ENCODE measurements around the gene CRY1.
"Not testable (repeated sequence)": the region's sequence is repeated elsewhere in the genome, so short reads cannot be mapped to it uniquely, and the experiment has no call there.

Gene CRY1

DNA sequence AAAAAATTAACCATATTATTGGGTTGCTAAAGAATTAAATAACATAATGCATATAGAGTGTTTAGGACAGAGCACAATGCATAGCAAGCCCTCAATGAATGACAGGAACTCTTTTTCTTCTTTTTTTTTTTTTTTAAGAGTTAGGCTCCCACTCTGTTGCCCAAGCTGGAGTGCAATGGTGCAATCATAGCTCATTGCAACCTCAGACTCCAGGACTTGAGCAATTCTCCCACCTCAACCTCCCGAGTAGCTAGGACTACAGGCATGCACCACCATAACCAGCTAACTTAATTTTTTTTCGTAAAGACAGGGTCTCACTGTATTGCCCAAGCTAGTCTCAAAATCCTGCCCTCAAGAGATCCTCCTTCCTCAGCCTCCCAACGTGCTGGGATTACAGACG, 85.9 kb downstream of the CRY1 start:
- no peak for DNase-seq (ENCODE audit: low read depth, low spot score)

DNA sequence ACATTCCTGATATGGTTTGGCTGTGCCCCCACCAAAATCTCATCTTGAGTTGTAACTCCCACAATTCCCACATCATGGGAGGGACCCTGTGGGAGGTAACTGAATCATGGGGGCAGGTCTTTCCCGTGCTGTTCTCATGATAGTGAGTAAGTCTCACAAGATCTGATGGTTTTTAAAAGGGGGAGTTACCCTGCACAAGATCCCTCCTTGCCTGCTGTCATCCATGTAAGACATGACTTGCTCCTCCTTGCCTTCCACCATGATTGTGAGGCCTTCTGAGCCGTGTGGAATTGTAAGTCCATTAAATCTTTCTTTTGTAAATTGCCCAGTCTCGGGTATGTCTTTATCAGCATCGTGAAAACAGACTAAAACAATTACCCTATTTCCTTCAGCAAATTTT, 90.7 kb downstream of the CRY1 start:
- not testable (repeated sequence) for DNase-seq (ENCODE audit: low read depth, low spot score)

DNA sequence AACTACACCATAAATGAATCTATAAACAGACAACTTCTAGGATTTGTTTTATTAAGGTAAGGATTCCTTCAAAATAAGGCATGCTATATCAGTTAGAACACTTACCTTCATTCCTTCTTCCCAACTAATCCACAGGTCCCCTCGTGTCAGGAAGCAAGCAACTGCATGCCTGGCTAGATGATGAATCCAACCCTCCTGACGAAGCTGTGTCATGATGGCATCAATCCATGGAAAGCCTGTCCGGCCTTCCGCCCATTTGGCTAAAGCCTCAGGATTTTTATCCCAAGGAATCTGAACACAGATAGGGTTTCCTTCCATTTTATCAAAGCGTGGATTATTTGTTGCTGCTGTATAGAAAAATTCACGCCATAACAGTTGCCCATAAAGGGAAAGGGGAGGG, 93.9 kb downstream of the CRY1 start:
- DNase-seq (ENCODE audit: low read depth, low spot score): no peak

DNA sequence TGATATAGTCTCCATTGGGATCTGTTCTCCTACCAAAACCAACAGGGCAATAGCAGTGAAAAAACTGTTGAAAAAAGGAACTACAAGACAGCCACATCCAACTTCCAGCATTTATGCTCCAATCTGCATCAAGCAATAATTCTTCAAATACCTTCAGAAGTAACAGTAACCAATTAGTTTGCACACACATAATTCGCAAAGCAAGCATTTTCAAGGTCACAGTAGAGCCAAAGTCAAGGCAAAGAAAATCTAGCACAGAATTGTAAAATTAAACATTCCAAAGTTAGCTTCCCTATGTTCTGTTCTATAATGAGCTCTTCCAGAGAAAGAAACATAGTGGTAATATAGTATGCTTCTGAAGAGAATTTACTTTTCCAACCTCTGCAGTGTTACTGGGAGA, 95.4 kb downstream of the CRY1 start:
- no peak for DNase-seq (ENCODE audit: low read depth, low spot score)

DNA sequence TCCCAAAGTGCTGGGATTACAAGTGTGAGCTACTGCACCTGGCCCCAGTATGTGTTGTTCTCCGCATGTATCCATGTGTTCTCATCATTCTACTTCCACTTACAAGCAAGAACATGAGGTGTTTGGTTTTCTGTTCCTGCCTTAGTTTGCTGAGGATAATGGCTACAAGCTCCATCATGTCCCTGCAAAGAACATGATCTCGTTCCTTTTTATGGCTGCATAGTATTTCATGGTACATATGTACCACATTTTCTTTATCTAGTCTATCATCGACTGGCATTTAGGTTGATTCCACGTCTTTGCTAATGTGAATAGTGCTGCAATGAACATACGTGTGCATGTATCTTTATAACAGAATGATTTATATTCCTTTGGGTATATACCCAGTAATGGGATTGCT, 97.2 kb downstream of the CRY1 start:
- not testable (repeated sequence) for DNase-seq (ENCODE audit: low read depth, low spot score)

DNA sequence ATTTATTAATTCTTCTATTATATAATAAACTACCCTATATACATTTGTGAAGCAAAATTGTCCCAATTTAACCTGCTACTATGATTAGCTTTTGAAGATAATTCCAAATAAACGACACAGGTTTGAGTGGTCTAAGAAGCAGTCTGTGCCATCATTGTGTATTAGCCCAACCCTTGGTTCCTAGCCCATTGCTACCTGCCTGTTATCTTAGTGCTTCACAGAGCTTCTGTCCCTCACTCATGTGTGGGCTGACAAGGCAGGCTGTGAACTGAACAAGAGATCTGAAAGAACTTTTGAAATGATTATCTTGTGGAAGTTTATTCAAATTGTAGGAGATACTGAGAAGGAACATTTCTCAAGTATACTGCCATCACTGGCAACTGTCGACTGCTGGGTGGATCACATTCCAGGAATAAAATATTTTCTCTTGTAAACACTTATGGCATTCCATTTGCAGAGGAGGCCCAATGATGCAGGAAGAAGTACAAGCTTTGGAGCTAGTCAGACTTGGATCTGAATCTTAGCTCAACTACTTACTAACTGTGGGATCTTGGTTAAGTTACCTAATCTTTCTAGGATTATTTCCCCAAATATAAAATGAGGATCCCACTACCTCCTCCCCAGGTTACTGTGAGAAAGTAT, 98.6 kb downstream of the CRY1 start:
- DNase-seq (ENCODE audit: low read depth, low spot score): no peak

DNA sequence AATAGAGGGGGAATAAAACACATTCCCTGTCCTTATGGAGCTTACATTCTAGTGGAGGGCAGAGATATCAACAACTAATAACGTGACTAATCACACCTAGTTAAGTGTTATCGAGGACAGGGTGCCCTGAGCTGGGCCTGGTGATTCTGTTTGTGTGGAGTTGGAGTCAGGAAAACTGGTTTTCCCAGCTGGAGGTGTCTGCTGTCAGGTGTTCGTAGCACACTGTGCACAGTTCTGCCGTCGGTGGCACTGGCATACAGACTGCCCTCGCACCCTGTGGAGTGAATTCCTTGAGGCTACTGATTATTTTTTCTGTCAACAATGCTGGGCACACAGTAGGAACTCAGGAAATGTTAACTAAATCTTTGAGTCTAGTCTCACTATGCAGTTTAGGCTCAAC, 105.5 kb downstream of the CRY1 start:
- DNase-seq (ENCODE audit: low read depth, low spot score): no peak

DNA sequence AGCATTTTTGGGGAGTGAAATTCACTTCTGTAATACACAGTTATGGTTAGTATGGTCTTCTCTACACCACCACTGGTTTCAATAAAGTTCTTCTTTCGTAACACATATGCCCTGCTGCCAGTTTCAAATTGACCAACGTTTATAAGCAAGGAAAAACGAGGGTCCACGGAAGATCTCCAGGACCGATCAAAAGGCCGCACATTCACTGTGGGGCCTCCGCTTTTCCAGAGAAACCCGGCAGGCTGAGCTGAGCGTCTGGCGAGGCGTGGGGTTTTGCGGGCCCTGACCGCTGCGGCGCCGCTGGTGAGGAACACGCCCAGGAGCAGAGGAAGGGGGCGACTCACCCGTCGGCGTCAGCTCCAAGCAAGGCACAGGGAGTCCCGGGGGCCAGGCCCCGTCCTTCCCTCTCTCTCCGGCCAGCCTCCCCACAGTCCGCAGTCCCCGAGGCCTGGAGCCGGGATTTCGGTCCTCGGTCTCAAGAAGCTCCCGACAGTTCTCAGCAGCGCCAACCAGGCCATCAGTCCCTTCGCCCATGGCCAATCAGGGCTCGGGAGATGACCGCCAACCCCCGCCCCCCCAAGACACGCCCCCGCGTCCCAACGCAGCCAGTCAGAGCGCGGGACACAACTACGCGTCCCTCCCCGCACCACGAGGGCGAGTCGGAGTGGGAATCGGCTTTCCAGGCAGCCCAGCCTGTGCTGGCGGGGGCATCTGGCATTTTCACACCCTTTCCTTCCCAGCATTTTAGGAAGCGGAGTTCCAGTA, 106.5 kb downstream of the CRY1 start, which contains the start of gene MTERF2:
Gene MTERF2, minus strand, starts transcription at position 522 of the 765 bp plus-strand sequence. CDS start 8,432 bp downstream, outside the sequence.
- peak; percentile 88 for DNase-seq (ENCODE audit: low read depth, low spot score)

DNA sequence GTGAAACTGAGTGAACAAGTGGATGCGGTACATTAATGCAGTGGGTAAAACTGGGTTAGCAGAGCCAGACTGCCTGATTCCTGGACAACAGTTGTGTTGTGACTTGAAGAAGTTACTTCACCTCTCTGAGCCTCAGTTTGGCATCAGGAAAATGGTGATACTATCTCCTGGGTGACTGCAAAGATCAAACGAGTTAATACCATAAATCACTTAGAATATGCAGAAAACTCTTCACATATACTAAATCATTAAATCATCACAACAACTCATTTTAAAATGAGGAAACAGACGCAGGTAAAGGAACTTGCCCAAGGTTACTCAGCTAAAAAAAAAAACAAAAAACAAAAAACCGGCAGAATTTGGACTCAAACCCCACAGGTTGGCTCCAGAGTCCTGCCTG, 107.2 kb downstream of the CRY1 start:
- no peak for DNase-seq (ENCODE audit: low read depth, low spot score)

DNA sequence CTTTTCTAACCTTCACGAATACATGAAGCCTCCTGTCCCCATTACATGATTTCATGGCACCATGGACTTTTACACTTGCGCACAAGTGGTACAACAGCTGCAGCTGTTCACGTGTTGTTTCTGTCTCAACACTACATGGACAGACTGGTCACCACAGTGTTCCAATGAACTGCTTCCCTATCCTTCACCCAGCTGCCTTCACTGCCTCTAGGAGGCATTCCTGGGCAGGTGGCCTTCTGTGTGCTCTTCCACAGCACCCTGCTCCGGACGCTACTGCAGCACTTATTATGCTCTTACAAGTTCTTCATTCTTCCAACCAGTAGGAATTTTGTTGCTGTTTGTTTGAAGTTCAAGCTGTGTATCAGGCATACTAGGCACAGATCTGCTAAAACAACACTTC, 107.9 kb downstream of the CRY1 start:
- no peak for DNase-seq (ENCODE audit: low read depth, low spot score)

DNA sequence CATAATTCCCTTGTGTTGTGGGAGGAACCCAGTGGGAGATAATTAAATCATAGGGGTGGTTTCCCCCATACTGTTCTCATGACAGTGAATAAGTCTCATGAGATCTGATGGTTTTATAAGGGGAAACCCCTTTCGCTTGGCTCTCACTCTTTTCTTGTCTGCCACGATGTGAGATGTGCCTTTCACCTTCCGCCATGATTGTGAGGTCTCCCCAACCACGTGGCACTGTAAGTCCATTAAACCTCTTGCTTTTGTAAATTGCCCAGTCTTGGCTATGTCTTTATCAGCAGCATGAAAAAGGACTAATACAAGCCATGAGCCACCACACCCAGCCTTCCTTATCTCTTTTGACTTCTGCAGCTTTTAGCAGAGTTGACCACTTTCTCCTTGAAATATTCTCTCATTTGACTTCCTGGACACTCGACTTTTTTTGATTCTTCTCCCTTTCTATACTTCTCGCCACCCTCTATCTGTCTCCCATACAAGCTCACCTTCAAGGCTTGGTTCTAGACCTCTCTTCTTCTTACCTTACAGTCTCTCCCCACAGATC, 108.7 kb downstream of the CRY1 start:
- DNase-seq (ENCODE audit: low read depth, low spot score): no peak

DNA sequence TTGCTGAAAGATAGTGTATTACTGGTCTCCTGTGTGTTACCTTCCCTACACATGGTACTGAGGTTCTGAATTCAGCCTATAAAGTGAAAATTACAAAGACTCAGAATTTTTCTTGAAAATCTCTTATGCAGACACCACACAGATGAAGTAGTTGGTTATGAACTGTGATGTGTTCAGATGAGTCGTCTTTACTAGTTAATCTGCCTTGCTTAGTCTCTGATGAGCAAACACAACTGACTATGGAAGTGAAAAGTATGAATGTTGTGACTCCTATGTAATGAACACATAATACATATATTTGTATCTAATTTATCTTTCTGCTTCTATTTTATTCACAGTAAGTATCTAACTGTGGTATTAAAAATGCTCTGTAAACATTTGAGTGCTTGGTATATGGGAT, 111.1 kb downstream of the CRY1 start:
- no peak for DNase-seq (ENCODE audit: low read depth, low spot score)

DNA sequence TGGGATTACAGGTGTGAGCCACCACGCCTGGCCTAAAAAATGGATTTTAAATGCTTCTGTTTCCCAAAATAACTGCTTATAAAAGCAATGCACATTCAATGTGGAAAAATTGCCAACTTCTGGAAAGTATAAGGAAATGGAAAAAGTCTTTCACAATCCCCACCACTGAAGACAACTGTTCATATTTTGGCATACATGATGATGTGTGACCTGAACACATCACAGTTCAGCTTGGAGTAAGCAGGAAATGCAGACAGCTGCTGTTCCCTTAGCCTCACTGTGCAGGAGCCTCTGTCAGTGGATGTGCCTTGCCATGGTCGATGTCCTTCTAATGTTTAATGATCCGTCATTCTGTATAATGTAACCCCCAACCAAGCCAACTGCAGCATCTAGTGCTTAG, 111.6 kb downstream of the CRY1 start:
- DNase-seq (ENCODE audit: low read depth, low spot score): no peak

DNA sequence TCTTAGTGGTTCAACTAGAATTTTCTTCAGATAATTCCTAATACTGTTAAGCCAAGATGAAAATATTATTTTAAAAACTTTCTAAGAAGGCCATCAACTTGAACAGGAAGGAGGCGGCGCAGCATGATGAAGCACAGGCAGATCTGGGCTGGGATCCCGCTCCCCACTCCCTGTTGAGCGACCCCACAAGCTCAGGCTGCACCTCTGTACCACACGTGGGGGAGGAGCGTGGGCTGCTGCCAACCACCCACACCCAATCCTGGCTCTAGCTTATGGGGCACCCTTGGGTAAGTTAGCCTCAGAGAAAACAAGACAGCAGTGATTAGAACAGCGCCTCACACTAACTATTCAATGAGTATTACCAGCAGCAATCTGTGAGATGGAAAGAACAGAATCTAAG, 112.4 kb downstream of the CRY1 start:
- DNase-seq (ENCODE audit: low read depth, low spot score): no peak

DNA sequence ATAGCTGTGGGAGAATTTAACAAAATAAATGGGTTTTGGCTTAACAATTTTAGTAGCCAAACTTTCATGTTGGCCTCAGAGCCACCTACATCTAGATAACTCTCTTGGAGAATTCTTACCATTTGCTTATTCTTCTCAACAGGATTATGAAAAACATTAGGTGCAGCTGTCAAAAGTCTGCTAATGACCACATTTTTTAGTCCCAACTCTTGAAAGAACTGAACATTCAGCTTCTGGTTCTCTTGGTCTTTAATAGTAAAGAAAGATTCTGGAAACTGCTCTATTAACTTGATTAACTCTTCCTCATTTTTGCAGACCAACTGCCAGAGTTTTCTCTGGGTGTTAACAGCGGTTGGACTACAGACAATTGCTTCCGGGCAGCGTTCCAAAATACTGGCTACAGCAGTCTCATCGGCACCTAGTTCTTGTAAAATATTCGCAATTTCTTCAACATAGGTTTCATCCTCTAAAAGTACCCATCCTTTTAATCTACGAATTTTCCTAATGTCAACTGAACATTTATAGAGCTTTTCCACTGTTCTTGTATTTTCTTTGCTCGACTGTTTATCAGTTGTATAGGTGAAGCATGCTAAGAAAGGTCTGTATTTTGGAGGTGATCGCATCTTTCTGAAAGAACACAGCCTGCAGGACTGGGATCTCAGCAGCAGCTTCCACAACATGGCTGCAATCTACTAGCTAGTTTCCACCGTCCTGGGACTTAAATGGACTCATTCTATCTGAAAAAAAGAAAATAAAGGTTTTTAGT, 115.1 kb downstream of the CRY1 start:
- no peak for DNase-seq (ENCODE audit: low read depth, low spot score)

DNA sequence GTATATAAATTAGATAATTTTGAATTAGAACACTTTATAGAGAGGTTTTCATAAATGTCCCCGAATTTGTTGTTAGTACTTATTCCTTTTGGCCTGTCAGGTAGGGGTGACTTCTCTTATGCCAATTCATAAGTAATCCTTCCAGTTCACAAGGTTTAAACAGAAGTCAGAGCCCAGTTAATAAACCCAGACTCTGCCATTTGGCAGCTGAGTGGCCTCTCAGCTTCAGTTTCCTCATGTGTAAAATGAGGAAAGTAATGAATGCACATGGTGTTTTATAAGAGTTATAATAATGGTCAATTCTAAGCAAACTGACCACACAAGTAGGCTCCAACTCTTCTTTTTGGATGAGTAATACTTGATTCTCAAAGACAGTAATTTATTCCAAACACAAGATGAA, 116.7 kb downstream of the CRY1 start:
- no peak for DNase-seq (ENCODE audit: low read depth, low spot score)

DNA sequence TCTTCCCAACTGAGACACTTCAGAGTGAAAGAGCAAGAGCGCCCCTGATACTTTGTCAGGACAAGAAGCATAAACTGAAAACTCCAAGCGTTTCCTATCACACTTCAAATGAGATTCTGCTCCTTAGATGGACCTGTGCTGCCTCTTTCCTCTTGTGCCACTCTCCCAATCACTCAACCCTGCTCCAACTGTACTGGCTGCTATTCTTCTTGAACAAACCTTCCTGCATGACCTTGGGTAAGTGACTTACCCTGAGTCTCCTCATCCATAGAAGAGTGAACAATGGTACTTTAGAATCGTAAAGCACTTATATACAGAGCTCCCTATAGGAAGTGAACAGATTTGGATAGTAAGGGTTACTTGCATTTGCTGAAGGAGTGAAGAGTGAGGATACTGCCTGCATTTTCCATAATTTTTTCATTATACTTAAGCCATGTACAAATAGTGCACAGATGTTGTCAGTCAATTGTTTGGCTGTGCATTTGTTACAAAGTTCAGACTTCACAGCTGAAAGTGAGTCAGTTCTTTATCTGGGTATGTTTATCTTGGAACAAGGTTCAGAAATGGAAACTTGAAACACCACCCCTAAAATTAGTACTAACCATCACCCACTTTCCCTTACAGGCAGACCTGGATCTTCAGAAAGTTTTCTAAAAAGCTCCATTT, 117.2 kb downstream of the CRY1 start:
- no peak for DNase-seq (ENCODE audit: low read depth, low spot score)

DNA sequence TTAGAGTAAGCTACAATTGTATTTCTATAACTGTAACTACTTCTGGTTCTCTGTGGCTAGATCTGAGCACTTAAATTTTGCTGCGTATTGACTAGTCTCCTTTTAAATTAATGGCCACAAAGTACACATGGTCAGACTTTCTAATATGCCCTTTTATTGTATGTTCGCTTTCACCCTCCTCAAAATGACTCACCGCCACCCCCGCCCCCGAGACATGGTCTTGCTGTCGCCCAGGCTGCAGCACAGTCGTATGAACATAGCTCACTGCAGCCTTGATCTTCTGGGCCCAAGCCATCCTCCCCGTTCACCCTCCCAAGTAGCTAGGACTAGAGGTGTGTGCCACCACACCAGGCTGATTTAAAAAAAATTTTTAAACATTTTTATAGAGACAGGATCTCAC, 118.3 kb downstream of the CRY1 start:
- DNase-seq (ENCODE audit: low read depth, low spot score): no peak

DNA sequence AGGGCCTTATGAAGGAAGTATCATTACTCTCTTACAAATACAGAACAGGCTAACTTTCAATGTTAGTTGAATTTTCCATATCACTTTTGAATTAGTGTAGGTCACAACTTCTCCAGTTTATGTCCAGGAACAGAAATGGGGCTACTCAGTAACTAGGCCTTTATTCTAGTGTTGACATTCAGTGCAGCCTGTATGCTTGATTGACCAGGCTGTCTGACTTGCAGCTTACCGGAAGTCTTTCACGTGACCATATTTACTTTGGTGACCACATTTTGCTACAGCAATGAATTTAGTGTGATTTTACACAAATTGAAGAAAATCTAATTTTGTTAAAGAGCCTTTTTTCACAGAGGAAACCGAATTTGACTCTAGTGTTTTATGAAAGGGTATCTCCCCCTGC, 118.8 kb downstream of the CRY1 start:
- no peak for DNase-seq (ENCODE audit: low read depth, low spot score)

DNA sequence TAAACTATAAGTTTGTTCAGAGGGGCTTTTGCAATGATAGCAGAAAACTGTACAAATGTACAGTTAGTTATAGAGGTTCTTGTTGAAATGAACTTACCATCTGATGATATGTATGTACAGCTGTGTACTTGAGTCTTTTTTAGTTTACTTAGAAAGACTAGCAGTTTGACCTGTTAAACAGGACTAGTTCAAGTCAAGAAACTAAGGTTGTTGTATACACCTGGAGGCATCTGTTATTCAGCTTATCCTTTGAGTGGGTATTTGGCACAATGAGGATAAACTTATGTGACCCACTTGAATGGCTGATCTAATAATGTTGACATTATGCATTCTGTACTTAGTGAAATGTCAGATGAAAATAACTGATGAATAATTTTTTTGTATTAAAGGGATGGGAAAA, 119.8 kb downstream of the CRY1 start:
- DNase-seq (ENCODE audit: low read depth, low spot score): no peak

DNA sequence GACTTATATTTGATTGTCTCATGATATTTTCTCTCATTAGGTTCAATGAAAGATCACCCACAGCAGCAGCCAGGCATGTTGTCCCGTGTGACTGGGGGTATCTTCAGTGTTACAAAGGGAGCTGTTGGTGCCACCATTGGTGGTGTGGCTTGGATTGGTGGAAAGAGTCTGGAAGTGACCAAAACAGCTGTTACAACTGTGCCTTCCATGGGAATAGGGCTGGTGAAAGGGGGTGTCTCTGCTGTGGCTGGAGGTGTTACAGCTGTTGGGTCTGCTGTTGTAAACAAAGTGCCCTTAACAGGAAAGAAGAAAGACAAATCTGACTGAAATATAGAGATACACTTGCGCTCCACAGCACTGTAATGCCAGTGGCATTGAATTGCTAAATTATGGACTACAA, 122.3 kb downstream of the CRY1 start:
- no peak for DNase-seq (ENCODE audit: low read depth, low spot score)

DNA sequence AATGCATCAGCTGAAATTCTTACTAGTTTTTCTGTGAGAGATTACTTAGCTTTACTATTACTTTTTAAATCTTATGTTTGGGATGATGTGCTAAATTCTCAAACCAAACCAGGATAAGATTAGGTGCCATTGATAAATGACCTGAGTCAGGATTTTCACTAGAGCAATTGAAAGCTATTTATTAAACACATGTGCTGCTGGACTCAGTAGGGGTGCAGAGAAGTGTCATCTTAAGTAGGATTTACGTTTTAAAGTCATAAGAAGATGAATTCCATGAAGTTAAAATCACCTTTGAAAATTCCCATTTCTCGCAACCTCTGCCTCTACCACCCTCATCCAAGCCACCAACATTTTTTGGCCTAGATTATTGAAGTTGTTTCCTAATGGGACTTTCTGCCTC, 128.8 kb downstream of the CRY1 start:
- DNase-seq (ENCODE audit: low read depth, low spot score): no peak
